Stimulated activated CD4-positive, alpha-beta T cell treated with anti-CD3 and anti-CD28 coated beads, Interleukin-4, amount 100 ng/mL, for 48 hours (primary cell): ENCODE measurements around the gene GYPB.
"Not testable (repeated sequence)": the region's sequence is repeated elsewhere in the genome, so short reads cannot be mapped to it uniquely, and the experiment has no call there.

Experiments
- DNase-seq, 2 donors: peaks; one replicate each; pipeline ENCODE4 v3.0.0-alpha.2; 2020; ENCODE audit warnings: low read depth in 2 of 2

Gene GYPB

DNA sequence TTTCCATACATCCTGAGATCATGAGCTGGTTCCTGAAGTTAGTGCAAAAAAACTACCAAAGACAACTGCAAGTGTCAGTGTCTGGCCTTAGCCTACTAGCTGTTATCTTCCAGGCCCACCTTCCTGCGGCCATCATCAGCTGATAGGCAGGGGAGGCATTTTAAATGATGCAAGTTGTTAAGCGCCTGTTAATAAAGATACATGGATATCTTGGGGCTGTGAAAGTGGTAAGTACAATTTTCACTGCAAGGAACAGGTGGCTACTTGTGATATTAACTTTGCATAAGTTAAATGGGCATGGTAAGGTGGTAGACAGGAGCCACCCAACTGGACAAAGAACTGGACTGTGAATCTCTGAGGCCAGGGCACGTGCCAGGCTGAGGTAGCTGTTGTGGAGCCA is at the start of gene GYPB:
Gene GYPB (minus strand): TSS at position 104 of the 400 bp plus-strand sequence. CDS start 93 bp downstream, at position 11.
- not testable (repeated sequence) for DNase-seq

DNA sequence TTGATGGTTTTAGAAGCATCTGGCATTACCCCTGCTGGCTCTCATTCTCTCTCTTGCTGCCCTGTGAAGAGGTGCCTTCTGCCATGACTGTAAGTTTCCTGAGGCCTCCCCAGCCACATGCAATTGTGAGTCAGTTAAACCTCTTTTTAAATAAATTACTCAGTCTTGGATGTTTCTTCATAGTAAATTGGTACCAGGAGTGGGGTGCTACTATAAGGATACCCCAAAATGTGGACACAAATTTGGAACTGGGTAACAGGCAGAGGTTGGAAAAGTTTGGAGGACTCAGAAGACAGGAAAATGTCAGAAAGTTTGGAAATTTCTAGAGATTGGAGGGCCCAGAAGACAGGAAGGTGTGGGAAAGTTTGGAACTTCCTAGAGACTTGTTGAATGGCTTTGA is 42.4 kb upstream of the GYPB start:
- DNase-seq, result not testable (repeated sequence)

DNA sequence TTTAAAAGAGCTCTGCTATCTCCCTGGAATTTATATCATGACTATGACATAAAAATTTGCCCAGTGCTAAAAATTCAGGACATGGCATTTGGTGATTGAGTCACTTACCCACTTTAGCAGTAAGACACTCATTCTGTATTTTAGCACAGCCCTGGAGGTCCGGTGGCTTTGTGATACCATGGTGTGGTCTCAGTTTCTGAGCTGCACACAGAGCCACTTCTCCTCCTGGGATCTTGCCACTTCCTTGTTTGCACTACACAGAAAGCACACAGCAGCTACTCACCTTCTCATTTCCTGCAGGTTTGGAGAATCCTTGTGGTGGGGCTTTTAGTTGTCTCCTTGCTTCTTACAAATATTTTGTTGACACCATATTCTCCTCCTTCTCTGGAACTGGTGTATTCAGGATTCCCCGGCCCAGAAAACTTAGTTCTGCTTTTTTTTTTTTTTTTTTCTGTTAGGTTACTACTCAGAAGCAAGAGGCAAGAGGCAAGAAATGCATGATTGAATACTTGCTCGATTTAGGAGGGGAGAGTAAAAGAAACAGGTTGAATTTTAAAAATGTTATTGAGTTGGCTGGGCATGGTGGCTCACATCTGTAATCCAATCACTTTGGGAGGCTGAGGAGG is 41.2 kb upstream of the GYPB start:
- not testable (repeated sequence) for DNase-seq

DNA sequence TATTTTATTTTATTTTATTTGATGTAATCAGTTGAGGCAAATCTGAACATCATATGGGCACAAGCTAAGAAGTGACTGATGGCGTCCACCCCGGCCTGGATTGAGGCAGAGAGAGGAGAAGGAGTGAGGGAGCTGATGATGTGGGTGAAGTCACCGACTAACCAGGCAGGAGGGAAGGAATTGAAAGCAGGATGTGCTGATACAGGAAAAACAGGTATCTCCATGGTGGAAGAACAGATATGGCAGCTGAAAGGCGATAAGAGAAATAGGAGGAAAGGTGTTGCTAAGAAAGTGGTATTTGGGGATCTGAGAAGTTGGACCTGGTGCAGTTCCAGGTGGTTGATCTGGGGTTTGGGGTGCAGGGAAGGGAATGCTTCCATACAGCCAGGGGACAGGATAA is 37.6 kb upstream of the GYPB start:
- no peak for DNase-seq

DNA sequence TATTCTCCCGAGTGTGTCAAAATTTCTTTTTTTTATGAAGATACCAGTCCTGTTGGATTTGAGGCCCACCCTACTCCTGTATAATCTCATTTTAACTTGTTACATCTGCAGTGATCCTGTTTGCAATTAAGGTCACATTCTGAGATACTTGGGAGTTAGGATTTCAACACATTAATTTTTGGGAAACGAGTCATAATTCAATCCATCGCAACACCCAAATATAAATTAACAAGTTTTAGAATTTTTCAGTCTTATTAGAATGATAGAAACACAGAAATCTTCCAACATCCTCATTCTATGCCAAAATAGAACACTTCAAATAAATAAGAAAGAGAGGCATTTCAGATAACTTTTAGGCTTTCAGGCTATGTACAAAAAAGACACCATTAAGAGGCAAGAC is 36.2 kb upstream of the GYPB start:
- not testable (repeated sequence) for DNase-seq

DNA sequence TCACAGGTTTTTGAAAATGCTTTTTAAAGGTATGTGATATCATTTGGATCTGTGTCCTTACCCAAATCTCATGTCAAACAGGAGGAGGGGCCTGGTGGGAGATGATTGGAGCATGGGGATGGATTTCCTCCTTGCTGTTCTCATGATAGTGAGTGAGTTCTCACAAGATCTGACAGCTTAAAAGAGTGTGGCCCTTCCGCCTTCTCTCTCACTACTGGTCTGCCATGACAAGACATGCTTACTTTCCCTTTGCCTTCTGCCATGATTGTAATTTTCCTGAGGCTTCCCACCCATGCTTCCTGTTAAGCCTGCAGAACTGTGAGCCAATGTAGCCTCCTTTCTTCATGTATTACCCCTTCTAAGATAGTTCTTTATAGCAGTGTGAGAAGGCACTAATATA is 32.3 kb upstream of the GYPB start:
- not testable (repeated sequence) for DNase-seq

DNA sequence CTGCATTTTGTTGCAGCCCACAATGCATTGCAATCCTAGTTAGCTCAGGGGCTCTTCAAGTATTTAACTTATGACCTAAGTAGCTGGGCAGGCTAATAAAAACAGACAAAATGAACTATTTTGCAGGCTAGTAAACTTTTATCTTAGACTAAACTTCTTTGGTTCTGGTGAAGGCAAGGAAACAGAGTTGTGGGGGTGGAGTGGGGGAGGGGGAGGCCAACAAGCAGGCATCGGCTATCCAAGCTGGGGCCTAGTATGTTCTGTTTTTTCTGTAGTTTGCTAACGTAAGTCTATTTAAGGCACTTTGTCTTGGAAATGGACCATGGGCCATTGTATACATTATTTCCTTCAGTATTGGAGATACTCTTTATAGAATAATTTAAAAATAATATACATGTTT is 31.5 kb upstream of the GYPB start:
- DNase-seq, result not testable (repeated sequence)

DNA sequence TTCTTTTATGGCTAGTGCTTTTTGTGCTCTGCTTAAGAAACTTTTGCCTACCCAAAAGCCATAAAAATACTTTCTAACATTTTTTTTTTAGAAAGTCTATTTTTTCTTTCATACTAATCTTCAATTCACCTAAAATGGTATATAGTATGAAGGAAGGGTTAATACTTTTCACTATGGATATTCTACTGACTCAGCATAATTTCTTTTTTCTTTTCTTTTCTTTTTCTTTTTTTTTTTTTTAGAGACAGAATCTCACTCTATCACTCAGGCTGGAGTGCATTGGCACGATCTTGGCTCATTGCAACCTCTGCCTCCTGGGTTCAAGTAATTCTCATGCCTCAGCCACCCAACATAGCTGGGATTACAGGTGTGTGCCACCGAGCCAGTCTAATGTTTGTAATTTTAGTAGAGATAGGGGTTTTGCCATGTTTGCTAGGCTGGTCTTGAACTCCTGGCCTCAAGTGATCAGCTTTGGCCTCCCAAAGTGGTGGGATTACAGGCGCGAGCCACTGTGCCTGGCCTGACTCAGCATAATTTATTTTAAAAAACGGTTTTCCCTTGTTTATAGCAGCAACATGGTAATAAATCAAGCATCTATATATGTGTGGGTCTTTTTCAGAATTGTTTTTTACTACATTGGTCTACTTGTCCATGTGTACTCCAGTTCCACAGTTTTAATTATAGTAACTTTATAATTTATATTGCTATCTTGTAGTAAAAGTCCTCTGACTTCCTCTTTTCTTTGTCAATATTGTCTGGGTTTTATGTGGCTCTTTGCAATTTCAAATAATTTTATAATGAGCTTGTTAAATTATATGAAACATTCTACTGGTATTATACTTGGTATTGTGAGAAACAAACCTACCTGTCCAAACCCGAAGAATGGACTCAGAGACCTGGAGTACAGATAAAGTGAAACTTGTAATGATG is 30.6 kb upstream of the GYPB start:
- not testable (repeated sequence) for DNase-seq

DNA sequence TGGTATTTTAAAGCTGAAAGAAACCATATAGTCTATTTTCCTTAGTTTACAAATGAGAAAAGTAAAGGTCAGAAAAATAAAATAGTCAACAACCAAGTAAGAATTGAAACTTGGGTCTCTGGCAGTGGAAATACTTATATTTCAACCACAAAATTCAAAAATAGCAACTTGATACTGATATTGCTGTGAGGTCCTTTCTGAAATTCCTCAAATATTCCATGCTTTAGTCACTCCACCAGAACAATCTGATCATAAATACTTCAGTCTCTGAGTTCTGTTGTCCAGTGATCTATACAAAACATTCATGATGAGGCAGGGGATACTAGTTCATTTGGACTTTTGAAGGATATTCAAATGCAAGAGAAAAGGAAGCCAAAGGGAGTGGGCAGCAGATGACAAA is 25.8 kb upstream of the GYPB start:
- DNase-seq, result not testable (repeated sequence)

DNA sequence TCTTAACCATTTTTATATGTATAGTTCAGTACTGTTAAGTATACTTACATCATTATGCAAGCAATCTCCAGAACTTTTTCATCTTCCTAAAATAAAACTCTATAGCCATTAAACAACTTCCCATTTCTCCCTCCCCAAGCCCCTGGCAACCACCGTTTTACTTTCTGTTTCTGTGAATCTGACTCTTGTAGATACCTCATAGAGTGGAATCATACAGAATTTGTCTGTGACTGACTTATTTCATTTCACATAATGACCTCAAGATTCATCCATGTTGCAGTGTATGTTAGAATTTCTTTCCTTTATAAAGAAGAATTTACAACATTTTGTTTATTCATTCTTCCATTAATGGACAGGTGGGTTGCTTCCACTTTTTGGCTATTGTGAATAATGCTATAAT is 13.4 kb upstream of the GYPB start:
- DNase-seq, result not testable (repeated sequence)

DNA sequence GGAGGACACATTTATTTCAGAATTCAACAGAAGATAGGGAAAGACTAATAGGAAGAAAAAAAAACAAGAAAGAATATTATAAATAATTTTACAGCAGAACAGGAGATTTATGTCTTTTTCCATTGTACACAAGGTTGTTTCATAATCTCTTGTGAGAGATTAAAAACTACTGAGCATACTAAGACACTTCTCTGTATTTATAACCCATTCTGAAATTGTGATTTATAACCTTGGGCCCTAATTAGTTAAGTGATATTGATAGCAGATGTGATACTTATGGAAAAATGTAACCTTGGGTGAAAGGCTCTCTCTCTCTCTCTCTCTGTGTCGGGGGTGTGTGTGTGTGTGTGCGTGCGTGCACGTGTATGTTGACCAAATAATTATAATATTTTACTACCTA is 12.7 kb upstream of the GYPB start:
- not testable (repeated sequence) for DNase-seq

DNA sequence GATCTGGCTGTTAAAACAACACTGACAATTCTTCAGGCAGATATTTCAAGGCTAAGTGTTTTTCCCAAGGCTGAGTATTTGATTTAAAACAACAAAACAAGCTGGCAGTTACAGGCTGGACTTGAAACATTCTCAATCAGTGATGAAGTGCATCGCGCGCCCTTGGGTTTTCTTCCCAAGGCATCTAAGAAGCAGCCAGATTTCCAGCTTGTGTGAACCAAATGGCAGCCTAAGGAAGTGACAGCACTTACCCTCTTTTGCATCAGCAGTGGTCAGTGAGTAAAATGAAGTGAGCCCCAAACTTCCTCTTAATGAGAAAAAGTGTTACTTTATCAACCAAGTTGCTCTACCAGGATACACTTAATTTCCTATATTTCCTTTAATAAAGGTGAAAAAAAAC is 12.2 kb upstream of the GYPB start:
- DNase-seq, result not testable (repeated sequence)

DNA sequence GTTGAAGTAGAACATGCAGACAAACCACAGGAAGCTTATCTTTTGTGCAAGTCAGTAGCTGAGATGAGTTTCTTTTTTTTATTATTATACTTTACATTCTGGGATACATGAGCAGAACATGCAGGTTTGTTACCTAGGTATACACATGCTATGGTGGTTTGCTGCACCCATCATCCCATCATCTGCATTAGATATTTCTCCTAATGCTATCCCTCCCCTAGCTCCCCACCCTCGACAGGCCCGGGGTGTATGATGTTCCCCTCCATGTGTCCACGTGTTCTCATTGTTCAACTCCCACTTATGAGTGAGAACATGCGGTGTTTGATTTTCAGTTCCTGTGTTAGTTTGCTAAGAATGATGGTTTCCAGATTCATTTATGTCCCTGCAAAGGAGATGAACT is 11.5 kb upstream of the GYPB start:
- not testable (repeated sequence) for DNase-seq

DNA sequence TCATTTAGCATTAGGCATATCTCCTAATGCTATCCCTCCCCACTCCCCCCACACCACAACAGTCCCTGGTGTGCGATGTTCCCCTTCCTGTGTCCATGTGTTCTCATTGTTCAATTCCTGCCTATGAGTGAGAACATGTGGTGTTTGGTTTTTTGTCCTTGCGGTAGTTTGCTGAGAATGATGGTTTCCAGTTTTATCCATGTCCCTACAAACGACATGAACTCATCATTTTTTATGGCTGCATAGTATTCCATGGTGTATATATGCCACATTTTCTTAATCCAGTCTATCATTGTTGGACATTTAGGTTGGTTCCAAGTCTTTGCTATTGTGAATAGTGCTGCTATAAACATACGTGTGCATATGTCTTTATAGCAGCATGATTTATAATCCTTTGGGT is 7.5 kb upstream of the GYPB start:
- not testable (repeated sequence) for DNase-seq

DNA sequence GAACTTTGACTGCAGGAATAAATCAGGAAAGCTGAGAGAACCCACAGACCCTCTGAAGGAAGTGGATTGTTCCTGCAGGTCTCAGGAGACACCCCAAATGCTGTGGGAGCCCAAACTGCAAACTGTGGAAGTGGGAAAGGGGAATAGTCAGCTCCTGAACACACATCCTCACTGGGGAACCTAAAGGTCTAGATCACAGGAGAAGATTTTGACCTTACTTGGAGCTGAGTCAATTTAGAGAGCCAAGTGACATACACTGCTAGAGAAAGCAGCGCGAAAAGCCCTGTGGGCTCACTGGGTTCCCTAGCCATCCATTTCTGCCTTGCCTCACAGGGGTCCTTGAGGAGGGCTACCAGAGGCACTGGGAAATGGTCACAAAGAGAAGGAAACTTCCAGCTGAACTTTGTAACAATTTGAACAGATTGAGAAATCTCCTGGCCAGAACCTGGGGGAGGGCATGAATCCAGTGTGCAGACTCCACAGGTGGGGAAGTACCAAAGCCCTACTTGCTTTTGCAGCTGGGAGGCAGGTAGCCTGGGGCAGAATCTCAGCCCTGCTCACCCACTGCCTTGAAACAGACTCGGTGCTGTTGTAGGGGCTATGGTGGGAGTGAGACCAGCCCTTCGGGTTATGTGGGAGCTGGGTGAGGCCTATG is 5.3 kb upstream of the GYPB start:
- DNase-seq, result not testable (repeated sequence)

DNA sequence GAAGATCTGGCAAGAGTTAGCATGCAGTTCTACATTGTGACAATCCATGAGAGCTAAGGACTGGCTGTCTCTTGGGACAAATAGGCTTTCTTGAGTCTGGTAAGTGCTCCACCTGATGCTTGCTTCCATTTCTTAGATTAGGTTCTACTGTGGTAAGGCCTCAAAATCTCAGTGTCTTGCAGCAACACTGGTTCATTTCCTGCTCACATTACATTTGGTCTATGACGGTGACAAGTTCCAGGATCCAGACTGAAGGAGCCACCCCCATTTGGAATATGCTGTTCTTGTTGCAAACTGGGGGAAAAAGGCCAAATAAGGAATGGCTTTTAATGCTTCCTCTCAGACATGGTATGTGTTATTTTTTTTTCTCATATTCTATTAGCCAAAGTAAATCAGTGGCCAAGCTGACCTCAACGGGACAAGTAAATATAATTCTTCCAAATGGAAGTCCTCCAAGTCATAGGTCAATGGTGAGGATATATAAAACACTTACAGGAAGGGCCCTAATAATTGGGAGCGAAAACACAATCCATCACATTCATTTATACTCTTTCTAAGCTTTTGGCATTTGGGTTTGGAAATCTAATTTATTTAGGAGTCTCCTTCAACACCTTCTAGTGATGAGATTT is 3.7 kb upstream of the GYPB start:
- not testable (repeated sequence) for DNase-seq

DNA sequence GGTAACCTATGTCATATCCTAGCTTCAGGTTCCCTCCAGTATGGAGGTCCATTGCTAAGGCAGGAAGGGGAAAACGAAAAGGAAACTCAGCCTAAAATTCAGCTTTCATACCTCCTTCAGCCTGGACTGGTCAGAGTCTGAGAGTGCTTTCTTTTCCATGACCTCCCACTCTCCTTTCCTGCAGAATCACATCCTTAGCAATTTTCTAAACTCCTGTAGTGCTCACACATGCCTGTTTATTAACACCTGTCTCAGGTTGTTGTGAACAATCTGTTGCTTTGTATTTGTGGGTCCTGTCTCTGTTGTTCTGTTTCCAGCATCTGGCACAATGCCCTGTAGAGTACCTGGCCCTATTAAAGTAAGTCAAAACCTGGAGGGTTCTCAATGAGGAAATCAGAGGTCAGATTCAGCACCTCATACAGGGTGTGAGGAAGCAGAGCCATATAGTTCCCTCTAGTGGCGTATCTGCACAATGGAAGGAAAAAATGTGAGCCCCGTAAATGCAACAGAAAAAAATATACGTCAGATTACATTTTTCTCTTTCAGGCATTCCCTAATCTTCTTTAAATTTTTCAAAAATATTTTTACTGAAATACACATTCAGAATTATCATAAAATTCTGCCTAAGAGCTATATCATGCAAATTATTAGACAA is 2.3 kb upstream of the GYPB start:
- DNase-seq, result not testable (repeated sequence)

DNA sequence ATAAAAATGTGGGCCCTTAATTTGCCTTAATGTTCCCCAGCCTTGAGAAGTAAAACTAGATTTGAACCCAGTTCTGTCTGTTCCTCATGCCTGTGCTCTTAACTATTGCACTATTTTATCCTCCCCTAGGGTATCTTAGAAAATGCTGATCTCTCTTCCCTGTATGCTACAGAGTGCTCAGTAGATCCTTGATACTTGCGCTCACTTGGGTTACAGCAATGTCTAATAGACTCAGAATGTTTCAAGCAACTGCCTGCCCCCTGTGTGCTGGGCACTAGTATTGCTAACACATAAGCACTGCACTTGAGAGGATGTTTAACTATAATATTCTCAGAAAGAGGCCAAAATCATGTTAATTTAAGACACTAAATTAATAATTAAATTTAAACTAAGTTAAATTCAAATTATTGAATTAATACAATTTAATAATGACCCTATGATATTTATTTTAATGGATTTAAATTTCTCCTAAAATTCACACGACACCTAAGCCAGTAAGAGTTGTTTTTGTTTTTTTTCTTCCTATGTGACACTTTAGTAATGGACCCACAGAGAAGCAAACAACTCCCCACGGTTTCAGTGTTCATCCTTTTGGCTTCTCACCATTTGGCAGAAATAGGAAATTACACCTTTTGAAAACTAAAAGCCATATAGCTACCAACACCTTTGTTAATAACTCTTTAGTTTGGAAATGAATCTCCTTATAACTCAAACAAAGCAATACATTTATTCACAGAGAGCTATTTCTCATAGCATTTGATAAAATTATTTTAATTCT is 768 bp downstream of the GYPB start:
- not testable (repeated sequence) for DNase-seq

DNA sequence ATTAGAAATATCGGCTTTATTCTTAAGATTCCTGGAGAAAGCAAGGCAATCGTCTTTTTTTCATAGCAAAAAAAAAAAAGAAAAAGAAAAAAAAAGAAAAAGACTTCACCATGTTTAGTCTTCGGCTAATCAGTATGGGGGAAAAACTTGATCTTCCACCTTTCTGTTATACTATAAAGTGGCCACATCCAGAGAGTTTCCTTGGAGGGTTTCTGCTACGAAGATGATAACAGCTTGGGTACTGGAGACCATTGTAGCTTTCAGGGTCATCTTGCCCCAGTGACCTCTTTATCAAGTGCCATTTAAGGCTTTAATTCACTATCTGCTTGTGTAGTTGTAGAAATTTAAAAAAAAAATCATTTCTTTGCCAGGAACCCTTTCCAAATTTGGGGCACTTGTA is 1.9 kb downstream of the GYPB start:
- DNase-seq, result not testable (repeated sequence)

DNA sequence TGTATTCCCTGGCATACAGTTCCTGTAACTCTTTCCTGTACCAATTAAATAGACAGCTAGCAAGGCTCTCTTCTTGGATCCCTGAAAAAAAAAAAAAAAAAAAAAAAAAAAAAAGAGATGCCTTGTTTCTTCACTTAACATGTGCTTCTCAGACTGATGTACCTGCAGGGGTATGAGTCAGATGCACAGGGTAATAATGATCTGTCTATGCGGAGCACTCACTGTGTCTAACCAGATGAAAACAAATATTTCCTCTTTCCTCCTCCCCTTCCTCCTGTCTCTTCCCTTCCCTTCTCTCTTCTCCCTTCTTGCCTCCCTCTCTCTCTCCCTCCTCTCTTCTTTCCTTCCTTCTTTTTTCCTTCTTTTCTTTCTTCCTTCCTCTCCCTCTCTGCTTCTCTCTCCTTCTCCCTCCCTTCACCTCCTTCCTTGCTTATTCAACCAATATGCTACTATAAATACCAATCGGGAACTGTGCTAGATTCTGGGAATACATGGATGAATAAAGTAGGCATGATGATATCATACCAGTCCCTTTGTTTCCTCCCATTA is 3.0 kb downstream of the GYPB start:
- not testable (repeated sequence) for DNase-seq
